GM19238 (cell line): ENCODE measurements around the gene POLE.

Experiments
- DNase-seq: peaks from one replicate; pipeline ENCODE4 v3.0.0; 2011; ENCODE audit warnings: low spot score; ENCODE audit not compliant: insufficient read length

The POLE gene

DNA sequence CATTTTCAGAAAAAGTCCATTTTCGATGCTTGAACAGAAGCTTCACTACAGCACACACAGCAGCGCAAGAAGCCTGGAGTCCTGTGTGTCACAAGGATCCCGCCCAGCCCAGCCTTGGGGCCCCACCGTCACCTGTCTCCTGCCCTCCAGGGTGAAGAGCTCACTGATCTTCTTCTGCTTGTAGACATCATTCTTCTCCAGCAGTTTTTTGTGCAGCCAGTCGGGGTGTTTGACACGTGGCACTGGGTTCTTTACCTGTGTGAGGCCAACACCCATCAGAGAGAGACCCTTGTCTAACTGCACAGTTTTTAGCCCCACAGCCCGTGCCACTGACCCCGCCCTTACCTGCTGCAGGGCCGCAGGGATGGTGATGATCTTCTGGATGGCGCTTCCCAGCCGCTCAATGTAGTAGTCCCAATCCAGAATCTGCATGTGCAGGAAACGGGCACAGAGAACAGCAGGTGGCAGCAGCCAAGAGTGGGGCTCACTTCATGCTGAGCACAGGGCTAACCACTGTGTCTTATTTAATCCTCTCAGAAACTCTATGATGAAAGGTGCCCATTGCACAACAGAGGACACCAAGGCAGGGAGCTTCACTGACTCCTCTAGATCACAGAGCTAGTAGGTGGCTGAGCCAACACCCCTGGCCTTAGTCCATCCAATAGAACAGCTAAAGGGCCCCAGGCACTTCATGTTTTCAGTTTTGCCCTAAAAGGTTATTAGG lies 30.0 kb downstream of the POLE start:
- DNase-seq: no peak

GRCh38 chr12:132653567-132654290 lies 33.4 kb downstream of the POLE start:
- DNase-seq: no peak

GRCh38 chr12:132651444-132652100 lies 35.6 kb downstream of the POLE start:
- DNase-seq: no peak

GRCh38 chr12:132649226-132649945 lies 37.8 kb downstream of the POLE start:
- DNase-seq: no peak

DNA sequence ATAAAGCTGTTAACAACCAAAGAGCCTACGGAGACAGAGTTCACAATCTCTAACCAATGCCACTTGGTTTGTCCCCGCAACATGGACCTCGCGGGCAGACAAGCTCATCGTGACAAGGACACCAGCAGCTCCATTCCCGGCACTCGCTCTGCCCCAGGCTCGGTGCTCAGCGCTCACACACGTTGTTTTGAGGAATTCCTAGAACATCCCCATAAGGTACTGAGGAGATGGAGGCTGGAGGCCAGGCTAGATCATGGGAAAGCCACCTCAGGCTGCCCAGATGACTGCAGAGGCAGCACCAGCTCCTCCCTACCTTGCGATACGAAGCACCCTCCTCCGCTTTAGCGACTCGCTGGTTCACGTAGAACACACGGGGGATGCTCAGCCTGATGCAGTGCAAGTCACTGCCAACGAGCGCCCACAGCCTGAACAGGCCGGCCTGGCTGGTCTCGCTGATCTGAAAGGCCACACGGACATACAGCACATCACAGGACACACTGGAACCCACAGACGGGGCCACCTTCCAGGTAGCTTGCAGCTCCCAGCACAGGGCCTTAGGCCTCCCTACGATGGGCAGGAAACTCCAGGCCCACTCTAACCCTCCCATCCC lies 38.4 kb downstream of the POLE start:
- DNase-seq: no peak

- DNase-seq: no peak
These were observed 39.3 kb downstream of the POLE start for GRCh38 chr12:132647858-132648257.

DNA sequence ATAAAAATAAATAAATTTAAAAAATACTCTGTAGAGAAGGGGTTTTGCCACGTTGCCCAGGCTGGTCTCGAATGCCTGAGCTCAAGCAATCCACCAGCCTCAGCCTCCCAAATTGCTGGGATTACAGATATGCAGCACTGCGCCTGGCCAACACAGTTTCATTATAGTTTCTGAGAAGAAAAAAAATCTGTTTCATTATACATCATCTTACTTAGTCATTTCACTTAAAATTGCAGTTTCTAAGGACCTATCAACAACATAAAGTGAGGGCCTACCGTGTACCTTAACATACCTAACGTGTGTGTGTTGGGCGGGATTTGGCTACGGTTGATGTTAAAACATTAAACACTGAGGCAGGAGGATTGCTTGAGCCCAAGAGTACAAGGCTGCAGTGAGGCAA lies 40.3 kb downstream of the POLE start:
- no peak for DNase-seq

DNA sequence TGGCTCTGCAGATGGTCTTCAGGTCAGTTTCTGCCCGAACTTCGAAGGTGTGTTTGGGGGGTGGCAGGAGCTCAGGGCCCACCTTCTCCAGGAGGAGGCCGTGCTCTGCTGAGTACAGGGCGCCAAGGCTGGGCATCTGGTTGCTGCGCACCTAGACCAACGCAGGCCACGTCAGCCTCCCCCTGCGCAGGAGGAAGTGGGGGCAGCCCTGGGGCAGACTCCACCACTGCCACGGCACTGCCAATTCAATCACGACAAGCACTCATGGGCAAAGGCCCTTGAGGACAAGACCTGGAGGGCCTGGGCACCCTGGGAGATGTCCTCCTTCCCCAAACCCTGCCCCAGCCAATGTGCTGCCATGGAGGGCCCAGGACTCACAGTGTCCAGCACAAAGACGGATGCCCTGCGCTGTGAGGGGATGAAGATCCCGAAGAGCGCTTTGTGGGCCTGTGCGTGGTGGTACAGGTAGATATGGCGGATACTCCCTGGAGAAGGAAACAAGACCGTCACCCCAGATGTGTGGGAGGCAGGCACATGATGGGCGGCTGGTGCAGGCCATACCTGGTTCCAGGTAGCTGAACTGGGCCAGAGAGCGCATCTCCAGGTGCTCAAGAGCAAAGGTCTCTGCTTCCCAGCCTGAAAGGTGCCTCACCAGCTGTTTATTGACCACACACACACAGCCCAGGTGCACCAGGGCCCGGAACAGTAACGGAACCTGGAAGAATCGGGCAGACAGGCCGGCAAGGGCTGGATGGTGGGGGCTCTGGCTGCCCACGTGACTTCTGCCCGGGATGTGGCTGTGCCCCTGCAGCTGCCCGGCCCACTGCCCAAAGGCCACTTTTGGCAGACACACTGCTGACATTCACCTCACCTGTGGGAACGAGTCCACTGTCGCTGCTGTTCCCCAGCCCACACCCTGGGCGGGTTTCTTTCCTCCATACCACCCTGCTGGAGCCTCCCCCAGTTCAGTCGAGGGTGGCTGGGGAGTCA lies 44.0 kb downstream of the POLE start:
- no peak for DNase-seq

GRCh38 chr12:132641811-132642650 lies 45.1 kb downstream of the POLE start:
- no peak for DNase-seq

- no peak for DNase-seq
These were observed 46.2 kb downstream of the POLE start for GRCh38 chr12:132640936-132641335.

DNA sequence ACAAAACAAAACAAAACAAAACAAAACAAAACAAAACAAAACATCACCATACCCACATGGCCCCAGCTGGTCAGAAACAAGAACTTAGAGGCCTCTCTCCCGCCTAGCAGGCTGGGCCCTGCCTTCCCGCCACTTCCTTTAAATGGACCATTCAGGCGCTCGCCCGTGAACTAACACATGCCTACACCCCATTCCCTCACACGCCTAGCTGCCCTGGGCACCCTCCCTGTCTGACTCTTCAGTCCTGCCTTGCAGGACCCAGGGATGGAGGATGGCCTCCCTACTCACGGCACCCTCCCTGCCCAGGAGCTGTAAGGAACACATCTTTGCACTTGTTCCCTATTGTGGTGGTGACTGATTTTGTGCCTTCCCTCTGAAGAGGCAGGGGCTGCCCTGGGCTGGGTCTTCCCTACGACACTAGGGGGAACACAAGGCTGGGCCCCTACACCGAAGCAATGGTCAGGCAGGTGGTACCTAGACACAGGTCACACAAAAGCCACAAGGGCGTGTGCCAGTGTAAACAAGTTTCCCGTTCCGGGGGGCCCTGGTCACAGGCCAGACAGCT lies 47.1 kb downstream of the POLE start:
- DNase-seq: no peak

GRCh38 chr12:132638541-132639408 lies 48.4 kb downstream of the POLE start:
- DNase-seq: no peak

DNA sequence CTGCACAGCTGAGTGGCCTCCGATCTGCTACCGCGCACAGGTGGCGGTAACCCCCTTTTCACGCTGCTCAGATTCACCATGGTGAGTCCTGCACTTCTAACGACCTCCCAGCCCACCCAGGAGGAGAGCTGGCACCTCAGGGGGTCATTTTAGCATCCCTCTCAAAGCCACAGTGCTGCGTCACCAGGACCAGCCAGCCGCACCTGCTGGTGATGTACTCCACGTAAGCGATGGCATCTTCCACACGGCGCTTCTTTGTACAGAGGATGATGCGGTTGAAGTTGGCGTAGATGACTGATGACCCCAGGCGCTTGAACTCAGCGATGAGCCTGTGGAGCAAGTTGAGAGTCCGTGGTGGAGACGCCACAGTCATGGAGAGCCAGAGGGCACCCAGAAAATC lies 49.3 kb downstream of the POLE start:
- no peak for DNase-seq

DNA sequence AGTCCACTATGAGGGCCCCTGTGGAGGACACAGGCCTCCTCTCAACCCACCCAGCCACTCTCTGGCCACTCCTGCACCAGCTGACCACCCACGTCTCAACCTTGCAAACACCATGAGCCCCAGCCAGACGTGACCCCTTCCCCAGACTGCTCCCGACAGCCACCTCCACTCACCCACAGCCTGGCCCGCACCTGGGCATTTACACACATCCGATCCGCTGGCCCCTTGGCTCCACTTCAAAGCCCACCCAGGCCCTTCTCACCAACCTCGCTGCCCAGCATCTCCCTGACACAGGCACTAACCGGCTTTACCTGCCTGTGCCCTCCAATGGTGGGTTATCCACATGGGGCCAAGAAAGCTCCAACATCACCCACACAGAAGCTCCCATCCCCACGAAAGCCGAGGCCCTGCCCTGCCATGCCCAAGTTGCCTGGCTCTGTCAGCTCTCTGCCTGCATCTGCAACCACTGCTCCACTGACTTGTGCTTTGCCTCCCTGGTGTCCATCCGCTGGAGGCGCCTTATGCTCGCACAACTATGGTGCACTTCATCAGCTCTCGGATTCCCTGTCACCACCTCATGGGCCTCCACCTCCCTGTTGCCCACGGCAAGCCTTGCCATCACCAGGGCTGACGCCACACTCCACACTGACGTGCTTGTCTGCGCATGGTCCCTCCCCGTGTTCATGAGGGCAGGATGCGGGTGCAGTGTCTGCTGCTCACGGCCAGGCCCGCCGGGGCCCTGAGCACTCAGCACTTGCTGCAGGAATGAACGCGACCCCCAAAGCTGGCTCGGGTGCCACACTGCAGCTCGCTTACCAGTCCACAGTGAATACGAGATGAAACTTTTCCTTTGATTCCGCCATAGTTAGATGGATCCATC lies 51.8 kb downstream of the POLE start:
- DNase-seq: no peak

- DNase-seq: no peak
These were observed 52.6 kb downstream of the POLE start for GRCh38 chr12:132634411-132634990.

DNA sequence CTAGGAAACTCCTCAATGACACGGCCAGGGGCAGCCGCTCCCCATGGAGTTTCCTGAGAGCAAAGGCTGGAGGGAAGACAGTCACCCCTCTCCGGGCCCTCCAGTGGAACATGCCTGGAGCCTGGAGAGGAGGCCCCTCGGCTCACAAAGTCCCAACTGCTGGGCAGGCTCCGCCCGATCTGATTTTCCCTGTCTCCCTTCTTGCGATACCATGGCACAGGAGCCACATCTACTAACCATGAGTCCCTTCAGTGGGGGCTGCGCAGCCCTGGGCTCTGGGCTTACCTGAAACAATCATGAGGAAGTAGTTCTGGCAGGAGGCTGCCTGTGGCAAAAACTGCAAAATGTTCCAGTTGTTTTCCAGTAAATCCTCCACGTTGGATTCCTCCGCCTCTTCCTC lies 53.2 kb downstream of the POLE start:
- no peak for DNase-seq

DNA sequence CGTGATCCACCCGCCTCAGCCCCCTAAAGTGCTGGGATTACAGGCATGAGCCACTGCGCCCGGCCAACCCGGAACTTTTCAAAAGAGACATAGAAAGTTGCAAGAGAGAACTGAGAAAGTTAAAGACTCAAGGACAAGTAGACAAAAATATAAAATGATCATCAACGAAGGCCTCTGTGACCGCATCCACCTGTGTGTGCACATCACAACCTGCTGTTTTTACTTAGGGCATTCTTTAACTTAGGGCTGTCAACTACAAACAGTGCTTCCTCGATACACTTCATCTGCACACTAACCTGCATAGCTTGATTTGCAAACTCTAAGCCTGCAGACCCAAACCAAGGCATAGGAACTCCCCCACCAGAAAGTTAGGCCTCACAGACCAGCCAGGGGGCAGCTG lies 53.7 kb downstream of the POLE start:
- no peak for DNase-seq
